ENCODE measurements around the gene PLXND1. TPM values are rescaled to one million over a fixed set of nuclear protein-coding genes. Genes with fewer than 3 reads are reported as not detected.

Gene PLXND1
- polyA plus RNA-seq, 1 donor = 51.2 TPM

DNA sequence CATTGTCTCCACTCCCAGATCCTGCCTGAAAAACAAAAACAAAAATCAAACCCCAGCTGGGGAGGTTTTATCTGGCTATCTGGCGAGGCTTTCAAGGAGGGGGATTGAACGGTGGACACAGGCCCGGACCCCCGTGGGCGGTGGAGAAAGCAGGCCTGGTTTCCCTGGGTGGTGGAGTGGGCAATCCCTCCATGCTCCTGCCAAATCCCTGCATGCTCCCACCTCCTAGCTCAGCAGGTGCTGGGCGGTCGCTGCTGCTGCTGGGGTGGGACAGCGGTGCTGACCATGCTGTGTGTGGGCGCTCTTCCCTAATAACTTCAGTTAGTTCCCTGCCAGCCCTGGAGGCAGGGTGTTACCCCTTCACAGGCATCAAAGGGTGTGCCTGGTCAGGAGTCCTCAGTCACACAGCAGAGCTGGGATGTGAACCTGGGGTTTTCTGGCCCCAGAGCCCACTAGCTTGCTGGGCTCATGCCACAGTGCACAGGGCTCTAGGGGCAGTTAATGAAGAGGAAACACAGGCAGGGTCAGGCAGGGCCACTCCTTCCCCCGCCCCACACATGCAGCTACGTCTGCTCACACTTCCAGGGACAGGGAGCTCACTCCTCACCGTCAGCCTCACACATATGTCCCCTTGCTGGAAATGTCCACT is 15.9 kb upstream of the PLXND1 start:
- no peak for DNase-seq
- Histone ChIP-seq H3K36me3 (ENCODE audit: control insufficient read depth, insufficient read depth, low read length) (no peaks in the 10 kb centered on the region), H3K4me1 (ENCODE audit: control insufficient read depth, insufficient read depth, low read length) (peaks cover 24% of the 10 kb centered on the region), H3K27me3 (ENCODE audit: control insufficient read depth, insufficient read depth, low read length) (no peaks in the 10 kb centered on the region), H3K9me3 (ENCODE audit: control insufficient read depth, low read depth, low read length) (no peaks in the 10 kb centered on the region), H3K4me3 (ENCODE audit: low read length) (no peak overlapping the region), H3K27ac (ENCODE audit: low read length) (no peak overlapping the region)
- no CpG with 5 or more reads among the region's 12 CpGs for WGBS (ENCODE audit: insufficient coverage, low lambda C conversion rate)

DNA sequence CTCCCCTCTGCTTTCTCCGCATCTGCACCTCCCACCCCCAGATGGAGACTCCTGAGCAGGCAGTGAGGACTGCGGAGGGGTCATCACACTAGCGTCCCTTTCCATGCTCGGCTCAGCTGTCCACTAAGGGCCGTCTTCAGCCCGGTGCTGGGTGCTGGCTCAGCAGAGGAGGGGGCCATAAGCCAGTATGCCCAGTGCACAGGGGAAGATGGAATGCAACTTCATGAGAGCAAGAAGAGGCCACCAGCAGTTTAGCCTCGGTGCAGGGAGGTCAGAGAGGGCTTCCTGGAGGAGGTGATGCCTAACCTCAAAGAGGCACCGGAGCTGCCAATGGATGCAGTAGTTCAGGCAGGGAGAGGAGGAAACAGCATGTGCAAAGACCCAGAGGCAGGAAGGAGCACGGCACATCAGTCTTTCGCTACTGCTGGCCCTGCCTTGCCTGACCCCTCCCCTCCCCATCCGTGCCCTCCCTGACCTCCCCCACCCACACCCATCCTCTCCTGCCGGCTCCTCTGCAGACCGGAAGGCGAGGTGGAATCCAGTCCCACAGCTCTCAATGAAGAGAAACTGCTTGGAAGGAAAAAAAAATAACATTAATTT is 15.2 kb upstream of the PLXND1 start:
- Histone ChIP-seq H3K9me3 (ENCODE audit: control insufficient read depth, low read depth, low read length) (no peaks in the 10 kb centered on the region), H3K27ac (ENCODE audit: low read length) (no peak overlapping the region), H3K27me3 (ENCODE audit: control insufficient read depth, insufficient read depth, low read length) (no peaks in the 10 kb centered on the region), H3K4me1 (ENCODE audit: control insufficient read depth, insufficient read depth, low read length) (peaks cover 24% of the 10 kb centered on the region), H3K36me3 (ENCODE audit: control insufficient read depth, insufficient read depth, low read length) (no peaks in the 10 kb centered on the region), H3K4me3 (ENCODE audit: low read length) (no peak overlapping the region)
- no peak for DNase-seq
- WGBS (ENCODE audit: insufficient coverage, low lambda C conversion rate) = no CpG with 5 or more reads among the region's 14 CpGs

GRCh38 chr3:129620828-129621559 is 14.5 kb upstream of the PLXND1 start:
- Histone ChIP-seq H3K27ac (ENCODE audit: low read length) (no peak overlapping the region), H3K9me3 (ENCODE audit: control insufficient read depth, low read depth, low read length) (no peaks in the 10 kb centered on the region), H3K36me3 (ENCODE audit: control insufficient read depth, insufficient read depth, low read length) (no peaks in the 10 kb centered on the region), H3K27me3 (ENCODE audit: control insufficient read depth, insufficient read depth, low read length) (no peaks in the 10 kb centered on the region), H3K4me1 (ENCODE audit: control insufficient read depth, insufficient read depth, low read length) (peaks cover 22% of the 10 kb centered on the region), H3K4me3 (ENCODE audit: low read length) (no peak overlapping the region)
- DNase-seq = no peak
- WGBS (ENCODE audit: insufficient coverage, low lambda C conversion rate) = no CpG with 5 or more reads among the region's 18 CpGs

GRCh38 chr3:129619726-129620162 is 13.3 kb upstream of the PLXND1 start:
- Histone ChIP-seq H3K4me1 (ENCODE audit: control insufficient read depth, insufficient read depth, low read length) (peaks cover 14% of the 10 kb centered on the region), H3K4me3 (ENCODE audit: low read length) (no peak overlapping the region), H3K9me3 (ENCODE audit: control insufficient read depth, low read depth, low read length) (no peaks in the 10 kb centered on the region), H3K36me3 (ENCODE audit: control insufficient read depth, insufficient read depth, low read length) (no peaks in the 10 kb centered on the region), H3K27ac (ENCODE audit: low read length) (peak overlapping the region; percentile 11), H3K27me3 (ENCODE audit: control insufficient read depth, insufficient read depth, low read length) (no peaks in the 10 kb centered on the region)
- no peak for DNase-seq
- WGBS (ENCODE audit: insufficient coverage, low lambda C conversion rate) = no CpG with 5 or more reads among the region's 6 CpGs

DNA sequence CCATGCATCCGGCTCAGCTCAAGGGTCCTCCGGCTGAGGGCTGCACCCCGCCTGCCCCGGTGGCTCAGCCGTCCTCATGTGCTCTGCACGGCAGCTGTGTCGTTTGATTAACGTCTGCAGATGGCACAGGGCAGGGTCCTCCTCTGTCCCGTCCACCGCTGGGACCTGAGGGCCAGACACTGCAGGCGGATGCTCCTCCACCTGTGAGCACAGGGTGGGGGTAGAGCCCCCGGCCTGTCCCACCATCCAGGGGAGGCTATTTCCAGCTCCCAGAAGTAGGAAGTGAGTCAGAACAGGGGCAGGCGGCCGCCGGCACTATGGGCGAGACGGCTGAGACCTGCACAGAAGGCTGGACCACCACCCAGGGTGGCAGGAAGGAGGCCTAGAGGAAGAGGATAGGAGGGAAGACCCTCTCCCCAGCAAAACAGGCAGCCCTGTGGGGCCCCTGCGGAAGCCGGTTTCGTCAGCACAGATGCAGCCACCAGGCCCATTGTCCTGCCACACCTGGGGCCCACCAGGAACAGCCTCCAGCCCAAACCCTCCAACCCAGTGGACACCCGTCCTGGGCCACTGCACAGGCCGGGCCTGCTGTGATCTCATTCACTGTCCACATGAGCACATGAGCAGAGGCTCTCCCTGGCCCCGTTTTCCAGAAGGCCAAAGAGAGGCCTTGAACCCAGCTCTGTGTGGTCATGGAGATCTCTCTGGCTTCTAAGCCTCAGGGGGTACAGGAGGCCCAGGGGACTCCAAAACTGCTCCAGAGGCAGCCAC is 12.6 kb upstream of the PLXND1 start:
- Histone ChIP-seq H3K27ac (ENCODE audit: low read length) (peak overlapping the region; percentile 11), H3K36me3 (ENCODE audit: control insufficient read depth, insufficient read depth, low read length) (no peaks in the 10 kb centered on the region), H3K4me3 (ENCODE audit: low read length) (no peak overlapping the region), H3K9me3 (ENCODE audit: control insufficient read depth, low read depth, low read length) (no peaks in the 10 kb centered on the region), H3K4me1 (ENCODE audit: control insufficient read depth, insufficient read depth, low read length) (peaks cover 12% of the 10 kb centered on the region), H3K27me3 (ENCODE audit: control insufficient read depth, insufficient read depth, low read length) (no peaks in the 10 kb centered on the region)
- no peak for DNase-seq
- no CpG with 5 or more reads among the region's 23 CpGs for WGBS (ENCODE audit: insufficient coverage, low lambda C conversion rate)

GRCh38 chr3:129618186-129618820 is 11.8 kb upstream of the PLXND1 start:
- no peaks in the 10 kb centered on the region for H3K27me3 ChIP-seq (ENCODE audit: control insufficient read depth, insufficient read depth, low read length)
- DNase-seq = no peak
- H3K4me1 ChIP-seq (ENCODE audit: control insufficient read depth, insufficient read depth, low read length) = peaks cover 7% of the 10 kb centered on the region
- WGBS (ENCODE audit: insufficient coverage, low lambda C conversion rate) = no CpG with 5 or more reads among the region's 15 CpGs
- no peak overlapping the region for H3K27ac ChIP-seq (ENCODE audit: low read length)
- no peaks in the 10 kb centered on the region for H3K36me3 ChIP-seq (ENCODE audit: control insufficient read depth, insufficient read depth, low read length)
- H3K4me3 ChIP-seq (ENCODE audit: low read length) = no peak overlapping the region
- no peaks in the 10 kb centered on the region for H3K9me3 ChIP-seq (ENCODE audit: control insufficient read depth, low read depth, low read length)

DNA sequence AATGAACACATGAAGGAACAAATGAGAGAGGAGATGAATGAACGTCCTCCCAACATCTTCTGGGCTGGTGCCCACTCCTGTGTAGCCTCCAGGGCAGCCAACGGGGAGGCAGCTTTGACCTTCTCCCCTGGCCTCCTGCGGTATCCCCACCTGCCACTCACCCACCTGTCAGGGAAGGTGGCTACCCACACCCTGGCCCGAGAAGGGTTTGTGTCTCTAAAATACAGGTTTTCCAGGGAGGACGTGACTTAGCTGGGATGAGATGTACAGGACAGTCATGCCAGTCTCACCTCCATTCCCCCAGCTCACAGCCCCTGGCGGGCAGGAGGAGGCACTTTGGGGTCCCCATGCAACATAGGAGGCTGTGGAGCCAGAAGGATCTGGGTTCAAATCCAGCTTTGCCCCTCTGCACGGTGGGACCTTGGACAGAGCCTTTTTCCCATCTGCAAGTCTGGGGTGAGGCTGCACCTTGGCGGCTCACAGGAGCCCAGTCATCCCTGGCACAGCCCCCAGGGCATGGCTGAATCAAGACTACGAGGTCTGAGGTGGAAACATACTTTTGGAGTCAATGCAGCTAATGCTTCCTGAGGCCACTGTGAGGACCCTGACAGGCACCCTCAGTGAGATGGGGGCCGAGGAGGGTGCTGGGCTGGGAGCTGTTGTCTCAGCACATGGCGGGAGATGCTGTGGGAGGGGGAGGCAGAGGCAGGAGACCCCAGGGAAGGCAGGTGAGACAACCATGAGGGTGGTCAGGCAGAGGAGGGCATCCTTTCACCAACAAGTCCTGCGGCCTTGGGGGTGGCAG is 11.1 kb upstream of the PLXND1 start:
- no CpG with 5 or more reads among the region's 12 CpGs for whole genome bisulfite sequencing (ENCODE audit: insufficient coverage, low lambda C conversion rate)
- Histone ChIP-seq H3K4me1 (ENCODE audit: control insufficient read depth, insufficient read depth, low read length) (peaks cover 5% of the 10 kb centered on the region), H3K36me3 (ENCODE audit: control insufficient read depth, insufficient read depth, low read length) (no peaks in the 10 kb centered on the region), H3K27ac (ENCODE audit: low read length) (no peak overlapping the region), H3K4me3 (ENCODE audit: low read length) (no peak overlapping the region), H3K27me3 (ENCODE audit: control insufficient read depth, insufficient read depth, low read length) (no peaks in the 10 kb centered on the region), H3K9me3 (ENCODE audit: control insufficient read depth, low read depth, low read length) (no peaks in the 10 kb centered on the region)
- DNase-seq = no peak

GRCh38 chr3:129616713-129617112 is 10.2 kb upstream of the PLXND1 start:
- peaks cover 10% of the 10 kb centered on the region for H3K4me1 ChIP-seq (ENCODE audit: control insufficient read depth, insufficient read depth, low read length)
- H3K36me3 ChIP-seq (ENCODE audit: control insufficient read depth, insufficient read depth, low read length) = no peaks in the 10 kb centered on the region
- no peak overlapping the region for H3K4me3 ChIP-seq (ENCODE audit: low read length)
- no CpG with 5 or more reads among the region's 5 CpGs for WGBS (ENCODE audit: insufficient coverage, low lambda C conversion rate)
- no peaks in the 10 kb centered on the region for H3K9me3 ChIP-seq (ENCODE audit: control insufficient read depth, low read depth, low read length)
- no peak overlapping the region for H3K27ac ChIP-seq (ENCODE audit: low read length)
- no peaks in the 10 kb centered on the region for H3K27me3 ChIP-seq (ENCODE audit: control insufficient read depth, insufficient read depth, low read length)
- DNase-seq = no peak

DNA sequence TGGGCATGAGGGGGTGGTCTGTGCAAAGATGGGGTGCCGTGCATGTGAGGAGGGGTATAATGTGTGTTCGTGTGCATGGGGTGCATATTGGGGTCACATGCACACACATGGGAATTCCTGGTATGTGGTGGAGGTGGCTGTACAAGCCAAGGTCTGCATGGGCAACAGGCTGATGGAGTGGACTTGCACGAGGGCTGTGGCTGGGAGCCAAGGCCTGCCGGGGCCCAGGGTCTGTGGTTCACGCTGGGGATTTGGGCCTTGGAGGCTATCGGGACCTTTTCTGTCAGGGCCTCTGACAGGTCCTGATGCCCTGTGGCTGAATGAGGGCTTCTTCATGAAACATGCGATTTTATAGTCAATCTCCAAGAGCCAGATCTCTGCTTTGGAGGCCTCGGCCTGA is 9.8 kb upstream of the PLXND1 start:
- Histone ChIP-seq H3K27me3 (ENCODE audit: control insufficient read depth, insufficient read depth, low read length) (no peaks in the 10 kb centered on the region), H3K9me3 (ENCODE audit: control insufficient read depth, low read depth, low read length) (no peaks in the 10 kb centered on the region), H3K4me3 (ENCODE audit: low read length) (no peak overlapping the region), H3K27ac (ENCODE audit: low read length) (no peak overlapping the region), H3K36me3 (ENCODE audit: control insufficient read depth, insufficient read depth, low read length) (no peaks in the 10 kb centered on the region), H3K4me1 (ENCODE audit: control insufficient read depth, insufficient read depth, low read length) (peaks cover 10% of the 10 kb centered on the region)
- DNase-seq = no peak
- WGBS (ENCODE audit: insufficient coverage, low lambda C conversion rate) = no CpG with 5 or more reads among the region's 8 CpGs

Measured in large intestine (tissue), 3 donors.